ENCODE data around the gene RRAGD.

- TF ChIP-seq CTCF (IDR thresholded peaks at IDR 0.05; ENCODE audit: poor library complexity) (no peak), EZH2phosphoT487 (IDR thresholded peaks at IDR 0.05; ENCODE audit: low read depth, severe bottlenecking, unreplicated experiment) (no peak)
Observed at GRCh38 chr6:89386917-89387491, 25.1 kb downstream of the RRAGD start.

Data from hepatocyte (in vitro differentiated cells).